ENCODE data around the gene SEL1L3.

GRCh38 chr4:25750874-25751273 lies 111.9 kb downstream of the SEL1L3 start:
- TF ChIP-seq CTCF (IDR thresholded peaks at IDR 0.05; ENCODE audit: insufficient read depth, low read depth, low read length) (no peak), EZH2 (IDR thresholded peaks at IDR 0.05; ENCODE audit: insufficient read depth, low read length) (no peak)

Data from astrocyte (in vitro differentiated cells and primary cell).